Neuron (in vitro differentiated cells): Measurements from ENCODE around the gene THSD4.
"Not testable (repeated sequence)": the region's sequence is repeated elsewhere in the genome, so short reads cannot be mapped to it uniquely, and the experiment has no call there.

Source experiments
- H2AFZ ChIP-seq: one replicate; pipeline ENCODE4 v1.6.1; 2013; ENCODE audit warnings: low read depth, mild to moderate bottlenecking, inconsistent platforms, low read length, moderate library complexity
- H3K27me3 ChIP-seq: one replicate; pipeline ENCODE4 v1.6.1; 2013; ENCODE audit warnings: low read length; ENCODE audit not compliant: insufficient read depth
- H3K36me3 ChIP-seq: one replicate; pipeline ENCODE4 v1.6.1; 2013; ENCODE audit warnings: low read length; ENCODE audit not compliant: insufficient read depth
- H3K4me1 ChIP-seq: one replicate; pipeline ENCODE4 v1.6.1; 2013; ENCODE audit warnings: low read length; ENCODE audit not compliant: insufficient read depth
- H3K4me3 ChIP-seq: 2 replicates; pipeline ENCODE4 v1.5.1; 2013; ENCODE audit warnings: mild to moderate bottlenecking, low read length, moderate library complexity
- H3K9me3 ChIP-seq: one replicate; pipeline ENCODE4 v1.6.1; 2013; ENCODE audit warnings: low read length

Gene THSD4

DNA sequence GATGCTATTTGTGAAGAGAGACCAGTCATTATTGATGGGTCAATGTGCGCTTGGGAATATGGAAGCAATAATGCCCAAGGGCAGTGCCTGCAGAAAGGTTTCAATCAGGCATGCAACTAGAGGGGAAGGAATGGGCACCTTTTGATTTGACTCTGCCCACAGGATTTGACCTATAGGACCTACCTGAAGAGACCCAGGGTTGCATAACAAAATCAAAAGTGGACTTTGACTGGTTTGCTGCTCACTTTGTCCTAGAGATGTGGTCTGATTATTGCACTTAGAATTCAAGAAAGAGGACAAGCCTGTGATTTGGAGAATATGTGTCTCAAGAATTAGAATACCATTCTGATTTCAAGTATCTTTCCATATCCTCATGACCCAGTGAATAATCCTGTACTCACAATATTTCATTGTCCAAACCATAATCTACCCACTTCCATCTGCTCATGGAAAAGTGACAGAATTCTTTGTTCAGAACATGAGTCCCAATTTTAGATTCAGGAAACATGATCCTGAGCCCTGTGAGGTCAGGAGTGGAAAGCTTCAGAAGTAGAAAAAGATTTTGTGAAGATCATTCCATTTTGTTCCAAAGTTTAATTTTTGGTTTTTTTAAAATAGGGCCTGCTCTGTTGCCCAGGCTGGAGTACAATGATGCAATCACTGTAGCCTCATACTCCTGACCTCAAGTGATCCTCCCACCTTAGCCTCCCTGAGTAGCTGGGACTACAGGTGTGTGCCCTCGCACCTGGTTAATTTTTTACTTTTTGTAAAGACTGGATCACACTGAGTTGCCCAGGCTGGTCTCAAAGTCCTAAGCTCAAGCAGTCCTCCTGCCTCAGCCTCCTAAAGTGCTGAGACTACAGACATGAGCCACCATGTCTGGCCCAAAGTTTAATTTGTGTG, 543.8 kb downstream of the THSD4 start:
- H3K36me3 ChIP-seq: no peaks in the 10 kb centered on the region
- H3K4me3 ChIP-seq: no peak overlapping the region
- no peaks in the 10 kb centered on the region for H3K9me3 ChIP-seq
- no peak overlapping the region for H2AFZ ChIP-seq
- H3K27me3 ChIP-seq: no peaks in the 10 kb centered on the region
- no peaks in the 10 kb centered on the region for H3K4me1 ChIP-seq

DNA sequence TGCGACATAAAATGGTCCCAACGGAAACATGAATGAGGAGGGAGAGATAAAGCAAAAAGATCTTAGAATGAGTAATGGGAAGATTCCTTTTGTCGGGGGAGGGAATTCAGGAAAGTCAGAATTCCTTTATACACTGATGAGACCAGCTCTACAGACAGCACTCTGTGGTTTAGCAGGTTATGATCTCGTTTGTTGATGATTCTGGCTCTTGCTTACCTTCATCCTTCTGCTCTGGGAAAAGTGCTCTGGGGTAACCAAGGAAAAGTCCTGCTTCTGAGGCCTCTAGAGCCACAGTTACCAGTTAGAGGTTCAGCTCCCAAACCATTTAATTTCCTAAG, 544.4 kb downstream of the THSD4 start:
- Histone ChIP-seq H2AFZ (no peak overlapping the region), H3K4me3 (no peak overlapping the region), H3K9me3 (no peaks in the 10 kb centered on the region), H3K36me3 (no peaks in the 10 kb centered on the region), H3K27me3 (no peaks in the 10 kb centered on the region), H3K4me1 (no peaks in the 10 kb centered on the region)

- H2AFZ ChIP-seq: no peak overlapping the region
Measured at GRCh38 chr15:71660501-71660900, 545.2 kb downstream of the THSD4 start.

GRCh38 chr15:71662306-71662705, 547.0 kb downstream of the THSD4 start:
- no peaks in the 10 kb centered on the region for H3K36me3 ChIP-seq
- no peaks in the 10 kb centered on the region for H3K27me3 ChIP-seq
- H3K9me3 ChIP-seq: no peaks in the 10 kb centered on the region
- H3K4me1 ChIP-seq: no peaks in the 10 kb centered on the region
- no peak overlapping the region for H3K4me3 ChIP-seq
- no peak overlapping the region for H2AFZ ChIP-seq

More at GRCh38 chr15:71660501-71660900, 545.2 kb downstream of the THSD4 start:
- Histone ChIP-seq H3K4me1 (no peaks in the 10 kb centered on the region), H3K27me3 (no peaks in the 10 kb centered on the region), H3K4me3 (no peak overlapping the region), H3K9me3 (no peaks in the 10 kb centered on the region), H3K36me3 (no peaks in the 10 kb centered on the region)

- Histone ChIP-seq H3K4me3 (no peak overlapping the region), H3K9me3 (no peaks in the 10 kb centered on the region)
Measured at GRCh38 chr15:71664622-71665021, 549.4 kb downstream of the THSD4 start.

GRCh38 chr15:71666763-71667620, 551.7 kb downstream of the THSD4 start:
- Histone ChIP-seq H2AFZ (no peak overlapping the region), H3K36me3 (no peaks in the 10 kb centered on the region), H3K4me3 (no peak overlapping the region), H3K4me1 (no peaks in the 10 kb centered on the region), H3K9me3 (no peaks in the 10 kb centered on the region), H3K27me3 (no peaks in the 10 kb centered on the region)

More at GRCh38 chr15:71664622-71665021, 549.4 kb downstream of the THSD4 start:
- Histone ChIP-seq H3K27me3 (no peaks in the 10 kb centered on the region), H2AFZ (no peak overlapping the region), H3K36me3 (no peaks in the 10 kb centered on the region), H3K4me1 (no peaks in the 10 kb centered on the region)

GRCh38 chr15:71669688-71670087, 554.4 kb downstream of the THSD4 start:
- Histone ChIP-seq H3K4me3 (no peak overlapping the region), H2AFZ (no peak overlapping the region), H3K27me3 (no peaks in the 10 kb centered on the region), H3K4me1 (no peaks in the 10 kb centered on the region), H3K9me3 (no peaks in the 10 kb centered on the region), H3K36me3 (no peaks in the 10 kb centered on the region)

DNA sequence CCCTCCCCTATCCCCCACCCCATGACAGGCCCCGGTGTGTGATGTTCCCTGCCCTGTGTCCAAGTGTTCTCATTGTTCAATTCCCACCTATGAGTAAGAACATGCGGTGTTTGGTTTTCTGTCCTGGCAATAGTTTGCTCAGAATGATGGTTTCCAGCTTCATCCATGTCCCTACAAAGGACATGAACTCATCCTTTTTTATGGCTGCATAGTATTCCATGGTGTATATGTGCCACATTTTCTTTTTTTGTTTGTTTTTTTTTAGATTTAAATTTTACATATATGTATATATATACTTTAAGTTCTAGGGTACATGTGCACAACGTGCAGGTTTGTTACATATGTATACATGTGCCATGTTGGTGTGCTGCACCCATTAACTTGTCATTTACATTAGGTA, 555.0 kb downstream of the THSD4 start:
- not testable (repeated sequence) for H3K9me3 ChIP-seq, H3K4me3 ChIP-seq, H3K4me1 ChIP-seq, H2AFZ ChIP-seq, H3K36me3 ChIP-seq, H3K27me3 ChIP-seq

- H3K4me1 ChIP-seq: no peaks in the 10 kb centered on the region
- no peaks in the 10 kb centered on the region for H3K9me3 ChIP-seq
- H3K36me3 ChIP-seq: no peaks in the 10 kb centered on the region
- H3K27me3 ChIP-seq: peaks cover 3% of the 10 kb centered on the region
- H2AFZ ChIP-seq: no peak overlapping the region
- H3K4me3 ChIP-seq: no peak overlapping the region
Measured at GRCh38 chr15:71674354-71674753, 559.1 kb downstream of the THSD4 start.

DNA sequence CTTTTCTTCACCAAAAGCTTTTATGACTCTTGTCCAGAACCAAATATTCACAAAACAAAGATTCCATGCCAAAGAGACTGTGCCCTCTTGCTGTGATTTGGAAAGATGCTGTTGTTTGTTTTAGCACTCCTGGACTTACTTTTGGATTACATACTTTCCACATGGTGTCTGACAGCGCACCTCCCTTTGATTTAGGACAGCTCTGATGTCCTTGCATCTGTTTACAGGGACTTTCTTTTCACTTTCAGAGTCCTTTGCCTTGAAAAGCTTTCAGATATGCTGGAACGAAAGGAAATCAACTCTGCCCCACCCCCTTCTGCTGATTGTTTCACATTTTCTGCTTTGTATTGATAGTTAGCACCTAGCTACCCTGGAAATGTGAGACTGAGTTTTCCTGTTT, 562.1 kb downstream of the THSD4 start:
- no peak overlapping the region for H2AFZ ChIP-seq
- peaks cover 3% of the 10 kb centered on the region for H3K27me3 ChIP-seq
- no peaks in the 10 kb centered on the region for H3K4me1 ChIP-seq
- H3K9me3 ChIP-seq: no peaks in the 10 kb centered on the region
- no peak overlapping the region for H3K4me3 ChIP-seq
- H3K36me3 ChIP-seq: no peaks in the 10 kb centered on the region

- Histone ChIP-seq H3K36me3 (no peaks in the 10 kb centered on the region), H3K4me1 (no peaks in the 10 kb centered on the region), H3K27me3 (peaks cover 3% of the 10 kb centered on the region), H3K4me3 (no peak overlapping the region), H2AFZ (no peak overlapping the region), H3K9me3 (no peaks in the 10 kb centered on the region)
Measured at GRCh38 chr15:71677766-71678165, 562.5 kb downstream of the THSD4 start.

DNA sequence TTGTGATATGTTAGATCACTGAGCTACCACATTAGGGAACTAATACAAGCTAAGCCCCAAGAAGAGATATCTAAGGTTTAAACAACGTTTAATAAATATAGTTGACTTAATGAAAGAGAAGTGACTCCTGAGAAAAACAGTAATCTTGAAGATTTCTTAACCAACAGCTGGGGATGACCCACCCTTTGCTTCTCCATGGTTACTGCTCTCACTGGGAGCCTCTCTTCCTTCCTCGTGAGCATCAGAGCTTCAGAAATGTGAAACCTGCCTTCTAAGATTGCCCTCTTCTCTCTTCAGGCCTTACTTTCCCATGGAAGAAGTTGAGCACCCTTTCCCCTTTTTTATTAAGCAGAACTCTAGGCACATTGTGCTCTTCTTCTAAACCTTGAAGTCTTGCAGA, 562.9 kb downstream of the THSD4 start:
- Histone ChIP-seq H3K4me1 (no peaks in the 10 kb centered on the region), H3K36me3 (no peaks in the 10 kb centered on the region), H3K27me3 (peaks cover 3% of the 10 kb centered on the region), H3K9me3 (no peaks in the 10 kb centered on the region), H3K4me3 (no peak overlapping the region), H2AFZ (no peak overlapping the region)

GRCh38 chr15:71678605-71679004, 563.3 kb downstream of the THSD4 start:
- Histone ChIP-seq H3K4me3 (no peak overlapping the region), H3K36me3 (no peaks in the 10 kb centered on the region), H3K4me1 (no peaks in the 10 kb centered on the region), H3K9me3 (no peaks in the 10 kb centered on the region), H2AFZ (no peak overlapping the region), H3K27me3 (peaks cover 3% of the 10 kb centered on the region)
